Keratinocyte (primary cell): ENCODE results near the gene RWDD2A.

ENCODE experiments used
- EZH2 ChIP-seq: IDR thresholded peaks from one replicate; pipeline ENCODE4 v1.6.1; 2012; ENCODE audit warnings: inconsistent platforms, mild to moderate bottlenecking, low read length, moderate library complexity
- TF ChIP-seq, protein P1 (sequence below), 3 experiments: IDR thresholded peaks in 1 of 3; conservative IDR thresholded peaks in 1 of 3; optimal IDR thresholded peaks in 1 of 3; 2 replicates in 2 of 3; 3 replicates in 1 of 3; pipeline versions ENCODE3 to v1.5.1; 2011; ENCODE audit warnings: low read length in 3 of 3, mild to moderate bottlenecking in 3 of 3, moderate library complexity in 2 of 3, control low read depth in 1 of 3, inconsistent platforms in 1 of 3; ENCODE audit not compliant: insufficient read depth in 2 of 3; ENCODE audit errors: extremely low read depth in 1 of 3

DNA sequence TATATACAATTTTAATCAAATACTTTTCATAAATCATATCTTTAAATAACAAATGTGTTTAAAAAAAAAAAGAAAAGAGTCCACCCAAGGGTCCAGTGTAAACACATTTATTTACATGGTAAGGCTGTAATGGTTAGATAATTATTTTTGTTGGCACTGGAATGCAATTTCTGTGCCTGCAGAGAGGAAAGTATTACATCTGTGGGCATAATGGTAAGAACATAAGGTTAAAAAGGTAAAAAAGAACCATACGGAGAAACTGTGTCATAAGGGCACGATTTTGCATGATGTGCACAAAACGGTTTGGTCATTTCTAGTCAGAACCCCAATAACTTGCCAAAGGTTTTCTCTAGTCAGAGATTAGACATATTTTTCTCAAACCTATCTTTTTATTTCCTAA lies 54.3 kb downstream of the RWDD2A start:
- TF ChIP-seq, protein P1, sequence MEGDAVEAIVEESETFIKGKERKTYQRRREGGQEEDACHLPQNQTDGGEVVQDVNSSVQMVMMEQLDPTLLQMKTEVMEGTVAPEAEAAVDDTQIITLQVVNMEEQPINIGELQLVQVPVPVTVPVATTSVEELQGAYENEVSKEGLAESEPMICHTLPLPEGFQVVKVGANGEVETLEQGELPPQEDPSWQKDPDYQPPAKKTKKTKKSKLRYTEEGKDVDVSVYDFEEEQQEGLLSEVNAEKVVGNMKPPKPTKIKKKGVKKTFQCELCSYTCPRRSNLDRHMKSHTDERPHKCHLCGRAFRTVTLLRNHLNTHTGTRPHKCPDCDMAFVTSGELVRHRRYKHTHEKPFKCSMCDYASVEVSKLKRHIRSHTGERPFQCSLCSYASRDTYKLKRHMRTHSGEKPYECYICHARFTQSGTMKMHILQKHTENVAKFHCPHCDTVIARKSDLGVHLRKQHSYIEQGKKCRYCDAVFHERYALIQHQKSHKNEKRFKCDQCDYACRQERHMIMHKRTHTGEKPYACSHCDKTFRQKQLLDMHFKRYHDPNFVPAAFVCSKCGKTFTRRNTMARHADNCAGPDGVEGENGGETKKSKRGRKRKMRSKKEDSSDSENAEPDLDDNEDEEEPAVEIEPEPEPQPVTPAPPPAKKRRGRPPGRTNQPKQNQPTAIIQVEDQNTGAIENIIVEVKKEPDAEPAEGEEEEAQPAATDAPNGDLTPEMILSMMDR (optimal IDR thresholded peaks at IDR 0.05 in 1 of 3, IDR thresholded peaks at IDR 0.05 in 1 of 3, conservative IDR thresholded peaks at IDR 0.05 in 1 of 3; ENCODE audit: extremely low read depth in 1 of 3, insufficient read depth in 2 of 3, low read length in 3 of 3) = no peak
- TF ChIP-seq EZH2 = no peak
